MCF 10A (cell line): ENCODE measurements around the gene OPCML. TPM values are rescaled to one million over a fixed set of nuclear protein-coding genes. Genes with fewer than 3 reads are reported as not detected.

Experiments used
- BruUV-seq: library from RNA; stranded (reverse); fragments of 400-500 nt; replicated peaks from 2 replicates; lab custom pipeline; 2021; lab: Mats Ljungman, UMichigan
- CTCF ChIA-PET: fragments of 300-600 bp; sonication (Branson Sonifier 250); formaldehyde crosslinking; extraction: SDS; loops from one replicate; lab custom pipeline; 2021; ENCODE audit warnings: antibody characterized with exemption, inconsistent platforms; lab: Yijun Ruan, JAX
- POLR2A ChIA-PET: fragments of 300-600, 350-650 bp; sonication (Branson Sonifier 250); formaldehyde crosslinking; extraction: SDS; loops from one replicate; lab custom pipeline; 2020; ENCODE audit warnings: antibody characterized with exemption, inconsistent platforms; lab: Yijun Ruan, JAX
- DNase-seq: peaks from one replicate; pipeline ENCODE4 v3.0.0-alpha.2; 2018; ENCODE audit not compliant: unreplicated experiment
- H3K27ac Mint-ChIP-seq: one replicate; pipeline ENCODE4 v1.8.0; 2022; ENCODE audit warnings: mild to moderate bottlenecking, low read depth, mixed read lengths; ENCODE audit not compliant: unreplicated experiment
- H3K27me3 Mint-ChIP-seq: one replicate; pipeline ENCODE4 v1.8.0; 2022; ENCODE audit warnings: mixed read lengths; ENCODE audit not compliant: insufficient read depth, unreplicated experiment
- H3K36me3 Mint-ChIP-seq: one replicate; pipeline ENCODE4 v1.8.0; 2022; ENCODE audit warnings: mild to moderate bottlenecking, moderate library complexity, mixed read lengths; ENCODE audit not compliant: insufficient read depth, unreplicated experiment
- H3K4me1 Mint-ChIP-seq: one replicate; pipeline ENCODE4 v1.8.0; 2022; ENCODE audit warnings: mixed read lengths; ENCODE audit not compliant: insufficient read depth, unreplicated experiment
- H3K4me3 Mint-ChIP-seq: one replicate; pipeline ENCODE4 v1.8.0; 2022; ENCODE audit warnings: mild to moderate bottlenecking, moderate library complexity, mixed read lengths; ENCODE audit not compliant: unreplicated experiment
- H3K9me3 Mint-ChIP-seq: one replicate; pipeline ENCODE4 v1.8.0; 2022; ENCODE audit warnings: mixed read lengths; ENCODE audit not compliant: unreplicated experiment
- intact Hi-C: fragments of 100-400 bp; cut with micrococcal nuclease; formaldehyde crosslinking; loops from 2 replicates; pipeline ENCODE4 v1.14.1; 2022
- total RNA-seq: library from RNA; stranded (reverse); gene quantifications from 2 replicates; pipeline ENCODE4 v1.2.3, GENCODE V29; 2022
- TF ChIP-seq, protein P1 (sequence below): fragments of 200-600 bp; IDR thresholded peaks from one replicate; pipeline ENCODE4 v1.8.0; 2022; ENCODE audit warnings: antibody characterized with exemption, mild to moderate bottlenecking; ENCODE audit not compliant: unreplicated experiment

Gene OPCML
- total RNA-seq, 1 experiment from 2014 or later = not detected

DNA sequence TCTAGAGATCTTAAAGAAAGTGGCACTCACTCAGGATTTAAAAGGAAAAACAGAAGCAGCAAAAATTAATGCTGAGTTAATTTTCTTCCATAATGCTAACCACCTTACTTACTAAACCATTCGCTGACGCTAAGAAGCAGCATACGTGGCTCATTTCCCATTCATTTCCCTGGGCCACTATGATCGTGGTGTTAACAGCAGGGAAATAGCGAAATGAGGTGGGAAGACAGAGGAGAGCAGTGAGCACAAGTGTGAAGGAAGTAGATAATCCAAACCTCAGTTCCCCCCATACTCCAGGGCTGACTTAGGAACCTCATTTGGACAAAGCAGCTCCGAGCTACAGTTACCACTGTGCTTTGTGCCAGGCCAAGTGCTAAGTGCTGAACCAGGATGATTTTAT is 723.2 kb downstream of the OPCML start:
- no peak overlapping the region for H3K27ac Mint-ChIP-seq
- TF ChIP-seq, protein P1, sequence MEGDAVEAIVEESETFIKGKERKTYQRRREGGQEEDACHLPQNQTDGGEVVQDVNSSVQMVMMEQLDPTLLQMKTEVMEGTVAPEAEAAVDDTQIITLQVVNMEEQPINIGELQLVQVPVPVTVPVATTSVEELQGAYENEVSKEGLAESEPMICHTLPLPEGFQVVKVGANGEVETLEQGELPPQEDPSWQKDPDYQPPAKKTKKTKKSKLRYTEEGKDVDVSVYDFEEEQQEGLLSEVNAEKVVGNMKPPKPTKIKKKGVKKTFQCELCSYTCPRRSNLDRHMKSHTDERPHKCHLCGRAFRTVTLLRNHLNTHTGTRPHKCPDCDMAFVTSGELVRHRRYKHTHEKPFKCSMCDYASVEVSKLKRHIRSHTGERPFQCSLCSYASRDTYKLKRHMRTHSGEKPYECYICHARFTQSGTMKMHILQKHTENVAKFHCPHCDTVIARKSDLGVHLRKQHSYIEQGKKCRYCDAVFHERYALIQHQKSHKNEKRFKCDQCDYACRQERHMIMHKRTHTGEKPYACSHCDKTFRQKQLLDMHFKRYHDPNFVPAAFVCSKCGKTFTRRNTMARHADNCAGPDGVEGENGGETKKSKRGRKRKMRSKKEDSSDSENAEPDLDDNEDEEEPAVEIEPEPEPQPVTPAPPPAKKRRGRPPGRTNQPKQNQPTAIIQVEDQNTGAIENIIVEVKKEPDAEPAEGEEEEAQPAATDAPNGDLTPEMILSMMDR = no peak
- CTCF ChIA-PET = no interaction called here
- H3K27me3 Mint-ChIP-seq = no peaks in the 10 kb centered on the region
- H3K36me3 Mint-ChIP-seq = no peaks in the 10 kb centered on the region
- POLR2A ChIA-PET = no interaction called here
- intact Hi-C loops = no loop called here
- no peak for DNase-seq
- H3K4me1 Mint-ChIP-seq = no peaks in the 10 kb centered on the region
- BruUV-seq = no TSS peak
- H3K4me3 Mint-ChIP-seq = no peak overlapping the region
- H3K9me3 Mint-ChIP-seq = peaks cover 39% of the 10 kb centered on the region

DNA sequence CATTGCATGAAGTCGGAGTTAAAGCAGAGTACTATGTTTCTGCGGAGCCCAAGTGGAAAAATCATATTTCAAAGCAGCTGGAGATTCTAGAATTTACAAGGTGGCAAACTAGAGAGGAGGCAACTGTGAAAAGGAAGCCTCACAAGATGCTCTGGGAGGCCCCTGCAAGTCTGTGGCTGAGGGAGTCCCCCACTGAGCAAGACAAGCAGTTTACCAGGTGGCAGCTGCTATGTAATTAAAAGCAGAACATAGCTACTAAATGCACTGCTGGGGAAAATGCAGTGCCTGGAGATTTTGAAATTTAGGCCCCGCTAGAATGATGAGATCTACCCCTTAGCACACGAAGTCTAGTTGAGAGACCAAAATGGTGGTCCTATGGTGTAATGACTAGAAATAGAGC is 728.0 kb downstream of the OPCML start:
- DNase-seq = no peak
- Mint-ChIP-seq H3K4me3 (no peak overlapping the region), H3K4me1 (no peaks in the 10 kb centered on the region), H3K27ac (no peak overlapping the region), H3K9me3 (peaks cover 23% of the 10 kb centered on the region), H3K36me3 (no peaks in the 10 kb centered on the region), H3K27me3 (no peaks in the 10 kb centered on the region)
- ChIA-PET POLR2A (no interaction called here), CTCF (interaction anchor here (1.0 kb wide), 1 partner anchor 137 kb away, joined by 6 read pairs; no protein-coding TSS in a partner anchor)
- intact Hi-C loops = no loop called here
- BruUV-seq = no TSS peak
- TF ChIP-seq, protein P1 = no peak

DNA sequence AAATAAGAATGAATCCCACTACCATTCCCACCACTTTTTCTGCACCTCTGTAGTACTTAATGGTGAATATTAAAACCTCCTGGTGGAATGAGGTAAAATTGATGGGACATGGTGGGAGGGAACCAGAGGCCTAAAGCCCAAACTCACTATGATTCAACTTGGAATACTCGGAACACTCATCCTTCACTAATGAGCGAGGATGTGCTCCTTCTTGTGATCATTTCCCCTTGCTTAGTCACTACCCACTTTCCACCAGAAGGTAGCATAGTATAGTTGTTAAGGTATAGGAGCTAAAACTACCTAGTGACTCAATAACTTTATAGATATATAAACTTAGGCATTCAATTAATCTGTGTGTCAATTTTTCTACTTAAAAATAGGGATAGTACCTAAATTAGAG is 728.9 kb downstream of the OPCML start:
- intact Hi-C loops = no loop called here
- Mint-ChIP-seq H3K27me3 (no peaks in the 10 kb centered on the region), H3K4me3 (no peak overlapping the region), H3K9me3 (peaks cover 27% of the 10 kb centered on the region), H3K36me3 (no peaks in the 10 kb centered on the region), H3K27ac (no peak overlapping the region), H3K4me1 (no peaks in the 10 kb centered on the region)
- TF ChIP-seq, protein P1 = no peak
- CTCF ChIA-PET = interaction anchor here (1.0 kb wide), 1 partner anchor 138 kb away, joined by 4 read pairs; no protein-coding TSS in a partner anchor
- no peak for DNase-seq
- POLR2A ChIA-PET = no interaction called here
- no TSS peak for BruUV-seq

DNA sequence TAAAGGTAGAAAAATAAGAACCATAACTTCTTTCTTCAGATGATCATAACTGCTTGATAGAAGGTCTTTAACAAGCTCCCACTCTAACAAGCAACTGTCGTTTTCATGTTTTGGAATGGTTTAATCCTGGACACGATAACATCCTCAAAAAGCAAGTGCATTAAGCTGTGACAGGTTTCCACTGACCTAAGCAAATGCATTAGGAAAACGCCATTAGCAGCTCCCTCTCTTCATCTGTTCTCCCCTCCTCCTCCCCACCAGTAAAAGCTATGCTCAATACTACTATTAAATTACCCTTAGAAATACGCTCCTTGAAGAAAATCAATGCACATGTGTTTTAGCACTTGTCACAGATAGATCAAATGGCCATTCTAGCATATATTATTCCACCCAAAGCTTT is 729.4 kb downstream of the OPCML start:
- no TSS peak for BruUV-seq
- Mint-ChIP-seq H3K27me3 (no peaks in the 10 kb centered on the region), H3K27ac (no peak overlapping the region), H3K4me3 (no peak overlapping the region), H3K9me3 (peaks cover 27% of the 10 kb centered on the region), H3K36me3 (no peaks in the 10 kb centered on the region), H3K4me1 (no peaks in the 10 kb centered on the region)
- ChIA-PET POLR2A (no interaction called here), CTCF (interaction anchor here (1.0 kb wide), 1 partner anchor 138 kb away, joined by 4 read pairs; no protein-coding TSS in a partner anchor)
- intact Hi-C loops = no loop called here
- no peak for DNase-seq
- TF ChIP-seq, protein P1 = no peak
